ENCODE results near the gene SURF2. TPM values are rescaled to one million over a fixed set of nuclear protein-coding genes. Genes with fewer than 3 reads are reported as not detected.

SURF2 gene
- total and polyA plus RNA-seq, 11 donors, result 10.0 to 41.1 (median 14.0) TPM

GRCh38 chr9:133400292-133400691 is 43.9 kb downstream of the SURF2 start:
- intact Hi-C loops (cut with DNase I), result loop anchor here in 3 of 10 donors (10.0 kb wide), 2 partner anchors 215 to 325 kb away; no protein-coding TSS in a partner anchor
- 90 to 94% (median 92%) methylated on average over 8 to 12 of the region's 12 CpGs for WGBS, 4 donors
- ATAC-seq, result no peak

GRCh38 chr9:133401588-133401987 is 45.2 kb downstream of the SURF2 start:
- TF ChIP-seq CTCF (IDR thresholded peaks at IDR 0.05), result no peak
- Histone ChIP-seq H3K9me3 (no peaks in the 10 kb centered on the region), H3K4me1 (peaks cover 0 to 16% (median 0%) of the 10 kb centered on the region in 12 donors), H3K27me3 (no peaks in the 10 kb centered on the region), H3K27ac (no peak overlapping the region), H3K4me3 (no peak overlapping the region), H3K36me3 (peaks cover 0 to 26% (median 15%) of the 10 kb centered on the region in 9 donors)
- ATAC-seq, result no peak
- WGBS, 4 donors, result 85 to 92% (median 88%) methylated on average over 2 to 6 of the region's 6 CpGs
- DNase-seq, result no peak
- intact Hi-C loops (cut with DNase I), result loop anchor here in 3 of 10 donors (10.0 kb wide), 2 partner anchors 217 to 323 kb away; no protein-coding TSS in a partner anchor

More at GRCh38 chr9:133400292-133400691, 43.9 kb downstream of the SURF2 start:
- peaks cover 0 to 5% (median 0%) of the 10 kb centered on the region in 12 donors for H3K4me1 ChIP-seq
- H3K27ac ChIP-seq, result no peak overlapping the region
- no peaks in the 10 kb centered on the region for H3K9me3 ChIP-seq
- H3K36me3 ChIP-seq, result peaks cover 0 to 13% (median 5%) of the 10 kb centered on the region in 9 donors
- no peak overlapping the region for H3K4me3 ChIP-seq
- DNase-seq, result no peak
- no peak for TF ChIP-seq POLR2A (IDR thresholded peaks at IDR 0.05)
- no peak for TF ChIP-seq CTCF (IDR thresholded peaks at IDR 0.05)
- H3K27me3 ChIP-seq, result peaks cover 0 to 4% (median 0%) of the 10 kb centered on the region in 9 donors

GRCh38 chr9:133402689-133403088 is 46.3 kb downstream of the SURF2 start:
- WGBS, 4 donors, result 68 to 82% (median 74%) methylated on average over 3 to 7 of the region's 7 CpGs
- H3K27ac ChIP-seq, result no peak overlapping the region
- intact Hi-C loops (cut with DNase I), result loop anchor here in 3 of 10 donors (10.0 kb wide), 2 partner anchors 218 to 322 kb away; no protein-coding TSS in a partner anchor
- H3K27me3 ChIP-seq, result no peaks in the 10 kb centered on the region
- H3K4me3 ChIP-seq, result no peak overlapping the region
- H3K4me1 ChIP-seq, result peaks cover 0 to 17% (median 0%) of the 10 kb centered on the region in 12 donors
- ATAC-seq (no peak), DNase-seq (peak in 1 of 5 donors; percentile 23)
- H3K9me3 ChIP-seq, result no peaks in the 10 kb centered on the region
- TF ChIP-seq CTCF (IDR thresholded peaks at IDR 0.05) (no peak), POLR2A (IDR thresholded peaks at IDR 0.05) (no peak)
- peaks cover 0 to 37% (median 23%) of the 10 kb centered on the region in 9 donors for H3K36me3 ChIP-seq

- H3K36me3 ChIP-seq, result peaks cover 0 to 47% (median 33%) of the 10 kb centered on the region in 9 donors
- no peak overlapping the region for H3K4me3 ChIP-seq
- DNase-seq (no peak), ATAC-seq (no peak)
- no peak overlapping the region for H3K27ac ChIP-seq
- no peaks in the 10 kb centered on the region for H3K9me3 ChIP-seq
- 74 to 85% (median 84%) methylated on average over 12 to 16 of the region's 16 CpGs for WGBS, 4 donors
- intact Hi-C loops (cut with DNase I), result loop anchor here in 3 of 10 donors (10.0 kb wide), 2 partner anchors 219 to 321 kb away; no protein-coding TSS in a partner anchor
- H3K27me3 ChIP-seq, result no peaks in the 10 kb centered on the region
- TF ChIP-seq CTCF (IDR thresholded peaks at IDR 0.05), result peak; percentile 18 to 62 (median 35)
- TF ChIP-seq POLR2A (IDR thresholded peaks at IDR 0.05), result no peak
- H3K4me1 ChIP-seq, result peaks cover 0 to 17% (median 0%) of the 10 kb centered on the region in 12 donors
Observed at GRCh38 chr9:133403766-133404453, 47.6 kb downstream of the SURF2 start.

All from heart left ventricle (tissue), 16 donors.